ENCODE data around the gene SIRPG. TPM values are rescaled to one million over a fixed set of nuclear protein-coding genes. Genes with fewer than 3 reads are reported as not detected.

The SIRPG gene
- total RNA-seq, 4 donors from 2014 or later: 0.30 TPM; not detected in 3

- H3K4me3 ChIP-seq: no peak overlapping the region
- WGBS, 2 donors: 93% methylated on average over 3 of the region's 3 CpGs
- no peaks in the 10 kb centered on the region for H3K27me3 ChIP-seq
- no peaks in the 10 kb centered on the region for H3K4me1 ChIP-seq
- DNase-seq (ENCODE audit: low spot score in 2 of 2): no peak
- no peaks in the 10 kb centered on the region for H3K9me3 ChIP-seq
- no peak for TF ChIP-seq EP300 (IDR thresholded peaks at IDR 0.05)
- H3K27ac ChIP-seq: no peak overlapping the region
- no peaks in the 10 kb centered on the region for H3K36me3 ChIP-seq
Measured at GRCh38 chr20:1665345-1665744, 7.8 kb upstream of the SIRPG start.

DNA sequence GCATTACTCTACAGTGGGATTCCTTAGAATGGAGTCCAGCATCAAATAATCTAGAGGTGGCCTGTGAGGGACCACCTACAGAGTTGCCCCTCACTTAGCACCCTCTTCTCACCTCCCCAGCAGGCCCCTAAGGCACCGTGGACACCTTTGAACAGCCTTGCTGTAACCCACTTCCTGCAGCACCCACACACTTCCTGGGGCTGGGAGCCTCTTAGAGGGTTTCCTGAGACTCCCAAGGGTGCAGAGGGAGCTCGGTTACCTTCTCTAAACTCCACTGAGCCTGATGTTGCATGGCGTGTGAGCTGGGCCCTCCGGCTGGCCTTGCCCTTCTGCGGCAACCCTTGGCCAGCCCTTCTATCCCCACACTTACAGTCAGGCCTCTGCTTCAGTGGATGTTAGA, 7.3 kb upstream of the SIRPG start:
- Histone ChIP-seq H3K4me1 (no peaks in the 10 kb centered on the region), H3K9me3 (no peaks in the 10 kb centered on the region), H3K27me3 (no peaks in the 10 kb centered on the region), H3K27ac (no peak overlapping the region), H3K4me3 (no peak overlapping the region), H3K36me3 (no peaks in the 10 kb centered on the region)
- TF ChIP-seq CTCF (IDR thresholded peaks at IDR 0.05): no peak
- no peak for TF ChIP-seq POLR2A (IDR thresholded peaks at IDR 0.05)
- no peak for TF ChIP-seq EP300 (IDR thresholded peaks at IDR 0.05)
- no peak for DNase-seq (ENCODE audit: low spot score in 2 of 2)
- 74 to 77% methylated on average over 5 of the region's 5 CpGs for WGBS, 2 donors

DNA sequence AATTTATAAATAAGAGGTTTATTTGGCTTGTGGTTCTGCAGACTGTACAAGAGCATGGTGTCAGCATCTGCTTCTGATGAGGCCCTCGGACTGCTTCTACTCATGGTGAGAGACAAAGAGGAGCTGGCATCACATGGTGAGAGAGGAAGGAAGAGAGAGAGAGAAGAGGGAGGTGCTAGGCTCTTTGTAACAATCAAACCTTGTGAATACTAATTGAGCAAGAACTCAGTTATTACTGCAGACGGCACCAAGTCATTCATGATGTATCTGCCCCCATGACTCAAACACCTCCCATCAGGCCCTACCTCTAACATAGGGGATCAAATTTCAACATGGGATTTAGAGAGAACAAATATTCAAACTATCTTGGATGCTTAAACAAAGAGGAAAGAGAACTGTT, 6.3 kb upstream of the SIRPG start:
- Histone ChIP-seq H3K4me3 (no peak overlapping the region), H3K9me3 (no peaks in the 10 kb centered on the region), H3K36me3 (no peaks in the 10 kb centered on the region), H3K27me3 (no peaks in the 10 kb centered on the region), H3K4me1 (no peaks in the 10 kb centered on the region), H3K27ac (no peak overlapping the region)
- no peak for DNase-seq (ENCODE audit: low spot score in 2 of 2)
- WGBS, 2 donors: 38 to 42% methylated on average over 2 of the region's 2 CpGs
- no peak for TF ChIP-seq CTCF (IDR thresholded peaks at IDR 0.05)
- no peak for TF ChIP-seq EP300 (IDR thresholded peaks at IDR 0.05)
- TF ChIP-seq POLR2A (IDR thresholded peaks at IDR 0.05): no peak

DNA sequence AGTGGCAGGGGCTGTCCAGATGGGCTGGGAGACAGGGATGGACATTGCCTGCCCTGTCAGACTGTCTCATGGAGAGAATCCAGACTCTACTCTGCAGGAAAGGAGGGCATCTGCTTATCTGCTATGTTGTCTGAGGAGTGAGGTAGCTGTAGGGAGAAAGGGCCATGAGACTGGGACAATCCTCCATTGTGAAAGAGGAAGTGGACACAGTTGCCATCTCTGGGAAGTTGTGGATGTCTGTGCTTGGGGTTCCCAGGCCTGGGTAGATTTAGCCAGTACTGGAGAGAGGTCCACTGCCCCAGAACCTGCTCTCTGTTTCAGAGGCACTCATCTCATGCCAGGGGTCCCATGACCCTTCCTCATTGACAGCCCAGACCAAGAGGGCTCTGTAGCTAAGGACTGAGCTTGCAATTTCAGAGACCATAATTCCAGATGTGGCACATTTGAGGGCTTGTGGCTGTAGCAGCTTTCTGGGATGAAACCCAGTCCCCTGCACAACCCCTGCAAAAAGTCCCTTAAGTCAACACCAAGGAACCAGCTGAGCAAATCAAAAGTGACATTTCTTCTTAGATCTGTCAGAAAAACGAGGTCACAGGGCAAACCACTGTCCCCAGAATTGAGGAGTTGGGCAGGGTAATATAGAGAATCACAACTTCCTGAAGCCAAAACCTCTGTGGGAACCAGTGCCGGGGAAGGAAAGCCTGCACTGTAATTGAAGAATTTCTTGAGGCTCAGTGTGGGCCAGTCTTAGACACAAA, 4.1 kb upstream of the SIRPG start:
- Histone ChIP-seq H3K9me3 (no peaks in the 10 kb centered on the region), H3K4me3 (no peak overlapping the region), H3K36me3 (no peaks in the 10 kb centered on the region), H3K4me1 (no peaks in the 10 kb centered on the region), H3K27ac (no peak overlapping the region), H3K27me3 (no peaks in the 10 kb centered on the region)
- WGBS, 2 donors: 40 to 58% methylated on average over 2 of the region's 2 CpGs
- DNase-seq (ENCODE audit: low spot score in 2 of 2): no peak
- TF ChIP-seq EP300 (IDR thresholded peaks at IDR 0.05) (no peak), CTCF (IDR thresholded peaks at IDR 0.05) (no peak), POLR2A (IDR thresholded peaks at IDR 0.05) (no peak)

- H3K27ac ChIP-seq: no peak overlapping the region
- H3K27me3 ChIP-seq: no peaks in the 10 kb centered on the region
- no peaks in the 10 kb centered on the region for H3K36me3 ChIP-seq
- no peaks in the 10 kb centered on the region for H3K4me1 ChIP-seq
- no peak overlapping the region for H3K4me3 ChIP-seq
- WGBS, 2 donors: 49 to 53% methylated on average over 2 of the region's 2 CpGs
- TF ChIP-seq EP300 (IDR thresholded peaks at IDR 0.05) (no peak), CTCF (IDR thresholded peaks at IDR 0.05) (no peak), POLR2A (IDR thresholded peaks at IDR 0.05) (no peak)
- H3K9me3 ChIP-seq: no peaks in the 10 kb centered on the region
- no peak for DNase-seq (ENCODE audit: low spot score in 2 of 2)
Measured at GRCh38 chr20:1660246-1660645, 2.7 kb upstream of the SIRPG start.
